Stimulated activated CD8-positive, alpha-beta memory T cell treated with anti-CD3 and anti-CD28 coated beads, Interleukin-7, amount 100 ng/mL, for 48 hours (primary cell): ENCODE data around the gene BEST3.
"Not testable (repeated sequence)": the region's sequence is repeated elsewhere in the genome, so short reads cannot be mapped to it uniquely, and the experiment has no call there.

Experiments
- DNase-seq, 2 donors: peaks; one replicate each; pipeline ENCODE4 v3.0.0-alpha.2; 2020; ENCODE audit warnings: low read depth in 1 of 2; ENCODE audit errors: extremely low read depth in 1 of 2

BEST3 gene

GRCh38 chr12:69688471-69689427, 10.4 kb downstream of the BEST3 start:
- peak in 1 of 2 donors; percentile 12 for DNase-seq

- no peak for DNase-seq
Measured at GRCh38 chr12:69688021-69688420, 11.1 kb downstream of the BEST3 start.

GRCh38 chr12:69687390-69687789, 11.7 kb downstream of the BEST3 start:
- no peak for DNase-seq

GRCh38 chr12:69686731-69687130, 12.4 kb downstream of the BEST3 start:
- DNase-seq, result no peak

GRCh38 chr12:69685810-69686209, 13.3 kb downstream of the BEST3 start:
- DNase-seq, result no peak

- DNase-seq, result no peak
Measured at GRCh38 chr12:69684466-69684865, 14.6 kb downstream of the BEST3 start.

GRCh38 chr12:69682110-69682755, 16.9 kb downstream of the BEST3 start:
- no peak for DNase-seq

- DNase-seq, result no peak
Measured at GRCh38 chr12:69679119-69679518, 20.0 kb downstream of the BEST3 start.

GRCh38 chr12:69676257-69677012, 22.7 kb downstream of the BEST3 start:
- DNase-seq, result no peak

- no peak for DNase-seq
Measured at GRCh38 chr12:69672195-69672594, 26.9 kb downstream of the BEST3 start.

GRCh38 chr12:69671597-69671996, 27.5 kb downstream of the BEST3 start:
- DNase-seq, result no peak

- DNase-seq, result no peak
Measured at GRCh38 chr12:69666798-69667197, 32.3 kb downstream of the BEST3 start.

- not testable (repeated sequence) for DNase-seq
Measured at GRCh38 chr12:69664930-69665377, 34.1 kb downstream of the BEST3 start.

- DNase-seq, result no peak
Measured at GRCh38 chr12:69663726-69664125, 35.4 kb downstream of the BEST3 start.

GRCh38 chr12:69662764-69663163, 36.3 kb downstream of the BEST3 start:
- no peak for DNase-seq

- no peak for DNase-seq
Measured at GRCh38 chr12:69661386-69661785, 37.7 kb downstream of the BEST3 start.

- no peak for DNase-seq
Measured at GRCh38 chr12:69660164-69660863, 38.8 kb downstream of the BEST3 start.

- no peak for DNase-seq
Measured at GRCh38 chr12:69658203-69658602, 40.9 kb downstream of the BEST3 start.

GRCh38 chr12:69657376-69658137, 41.5 kb downstream of the BEST3 start:
- DNase-seq, result no peak
